Measurements from ENCODE around the gene SHC2. TPM values are rescaled to one million over a fixed set of nuclear protein-coding genes. Genes with fewer than 3 reads are reported as not detected.

SHC2 gene
- total RNA-seq, 1 experiment from 2014 or later = 2.4 TPM

DNA sequence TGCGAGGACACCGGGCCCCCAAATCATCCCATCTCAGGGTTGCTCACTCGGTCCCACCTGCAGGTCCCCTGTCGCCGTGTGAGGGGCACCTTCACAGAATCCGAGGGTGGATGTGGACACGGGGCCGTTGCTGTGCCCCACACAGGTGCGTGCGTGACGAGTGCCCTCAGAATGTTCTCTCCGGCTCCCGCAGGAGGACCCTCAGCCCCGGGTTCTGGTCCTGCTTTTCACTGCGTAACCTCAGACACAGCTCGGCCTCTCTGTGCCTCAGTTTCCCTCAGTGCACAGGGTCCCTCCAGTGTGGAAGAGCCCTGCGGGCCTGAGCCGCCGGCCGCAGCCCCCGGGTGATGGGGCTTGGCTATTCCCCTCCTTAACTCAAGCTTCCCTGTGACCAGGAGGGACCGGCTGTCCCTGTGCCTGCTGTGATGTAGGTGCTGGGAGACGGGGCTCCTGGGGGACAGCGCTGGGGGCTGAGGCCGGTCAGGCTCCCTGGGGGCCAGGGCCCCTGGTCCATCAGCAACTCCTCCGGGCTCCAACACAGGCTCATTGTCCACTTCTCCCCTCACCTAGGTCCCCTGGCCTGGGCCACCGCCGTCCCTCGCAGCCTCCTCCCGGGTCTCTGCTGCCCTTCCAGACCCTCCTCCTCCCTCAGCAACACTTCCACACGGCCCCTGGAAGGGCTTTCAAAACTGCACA is 4.8 kb downstream of the SHC2 start:
- H3K4me1 ChIP-seq = no peaks in the 10 kb centered on the region
- Mint-ChIP-seq H3K27ac (ENCODE audit: unreplicated experiment) (no peak overlapping the region), H3K4me1 (ENCODE audit: low read depth, unreplicated experiment) (no peaks in the 10 kb centered on the region), H3K4me3 (ENCODE audit: unreplicated experiment) (no peak overlapping the region), H3K9me3 (ENCODE audit: unreplicated experiment) (no peaks in the 10 kb centered on the region), H3K36me3 (ENCODE audit: insufficient read depth, unreplicated experiment) (no peaks in the 10 kb centered on the region), H3K27me3 (ENCODE audit: insufficient read depth, unreplicated experiment) (no peaks in the 10 kb centered on the region)
- ChIA-PET POLR2A (no interaction called here), CTCF (no interaction called here)
- intact Hi-C loops (cut with micrococcal nuclease; ENCODE audit: unreplicated experiment) = no loop called here
- H3K4me3 ChIP-seq (ENCODE audit: low read depth, low read length) = no peak overlapping the region
- 0 out of 2 replicates have a peak, but pooled peaks cover 6% of the 10 kb centered on the region for H3K9me3 ChIP-seq
- no peak for TF ChIP-seq CTCF (IDR thresholded peaks at IDR 0.05; ENCODE audit: insufficient read depth in 1 of 2, low read depth in 1 of 2, low read length in 1 of 2, severe bottlenecking in 1 of 2, unreplicated experiment in 1 of 2)
- H3K36me3 ChIP-seq (ENCODE audit: control insufficient read depth, insufficient read depth, low read length) = no peaks in the 10 kb centered on the region
- H3K27me3 ChIP-seq (replicated peaks; ENCODE audit: control insufficient read depth, insufficient read depth, low read length) = no peaks in the 10 kb centered on the region
- BruUV-seq (replicated peaks) = no TSS peak
- no peak for DNase-seq

- intact Hi-C loops (cut with micrococcal nuclease; ENCODE audit: unreplicated experiment) = no loop called here
- POLR2A ChIA-PET = no interaction called here
- DNase-seq = no peak
- Mint-ChIP-seq H3K27ac (ENCODE audit: unreplicated experiment) (no peak overlapping the region), H3K4me3 (ENCODE audit: unreplicated experiment) (no peak overlapping the region), H3K4me1 (ENCODE audit: low read depth, unreplicated experiment) (no peaks in the 10 kb centered on the region), H3K36me3 (ENCODE audit: insufficient read depth, unreplicated experiment) (no peaks in the 10 kb centered on the region), H3K9me3 (ENCODE audit: unreplicated experiment) (no peaks in the 10 kb centered on the region), H3K27me3 (ENCODE audit: insufficient read depth, unreplicated experiment) (no peaks in the 10 kb centered on the region)
- no peaks in the 10 kb centered on the region for H3K4me1 ChIP-seq
- no TSS peak for BruUV-seq (replicated peaks)
- no peak overlapping the region for H3K4me3 ChIP-seq (ENCODE audit: low read depth, low read length)
- no peaks in the 10 kb centered on the region for H3K36me3 ChIP-seq (ENCODE audit: control insufficient read depth, insufficient read depth, low read length)
- TF ChIP-seq CTCF (IDR thresholded peaks at IDR 0.05; ENCODE audit: insufficient read depth in 1 of 2, low read depth in 1 of 2, low read length in 1 of 2, severe bottlenecking in 1 of 2, unreplicated experiment in 1 of 2) = no peak
- CTCF ChIA-PET = no interaction called here
- H3K9me3 ChIP-seq = 0 out of 2 replicates have a peak, but pooled peaks cover 6% of the 10 kb centered on the region
- H3K27me3 ChIP-seq (replicated peaks; ENCODE audit: control insufficient read depth, insufficient read depth, low read length) = no peaks in the 10 kb centered on the region
Observed at GRCh38 chr19:455031-455705, 5.7 kb downstream of the SHC2 start.

DNA sequence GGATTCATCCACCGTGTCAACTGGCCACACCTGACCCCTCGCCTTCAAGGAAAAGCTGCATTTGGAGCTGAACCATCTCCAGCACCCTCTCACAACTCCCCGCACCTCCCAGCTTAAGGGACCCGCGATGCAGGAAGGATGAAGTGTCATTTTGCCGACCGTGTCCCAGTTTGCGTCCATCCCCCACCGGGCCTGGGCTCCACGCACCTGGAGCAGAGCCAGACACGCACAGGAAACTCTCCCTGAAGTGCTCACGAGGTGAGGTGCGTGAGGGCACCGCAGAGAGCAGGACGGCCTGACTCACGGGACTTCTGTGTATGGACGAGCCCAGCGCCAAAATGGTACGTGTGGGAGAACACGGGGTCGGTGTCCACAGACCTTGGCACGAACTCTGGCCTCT is 7.2 kb downstream of the SHC2 start:
- no peak for TF ChIP-seq CTCF (IDR thresholded peaks at IDR 0.05; ENCODE audit: insufficient read depth in 1 of 2, low read depth in 1 of 2, low read length in 1 of 2, severe bottlenecking in 1 of 2, unreplicated experiment in 1 of 2)
- no peak overlapping the region for H3K27ac Mint-ChIP-seq (ENCODE audit: unreplicated experiment)
- Histone ChIP-seq H3K9me3 (0 out of 2 replicates have a peak, but pooled peaks cover 6% of the 10 kb centered on the region), H3K27me3 (replicated peaks; ENCODE audit: control insufficient read depth, insufficient read depth, low read length) (no peaks in the 10 kb centered on the region), H3K4me3 (ENCODE audit: low read depth, low read length) (no peak overlapping the region), H3K36me3 (ENCODE audit: control insufficient read depth, insufficient read depth, low read length) (no peaks in the 10 kb centered on the region), H3K4me1 (no peaks in the 10 kb centered on the region)
- no peak overlapping the region for H3K4me3 Mint-ChIP-seq (ENCODE audit: unreplicated experiment)
- no peaks in the 10 kb centered on the region for H3K9me3 Mint-ChIP-seq (ENCODE audit: unreplicated experiment)
- H3K27me3 Mint-ChIP-seq (ENCODE audit: insufficient read depth, unreplicated experiment) = no peaks in the 10 kb centered on the region
- H3K4me1 Mint-ChIP-seq (ENCODE audit: low read depth, unreplicated experiment) = no peaks in the 10 kb centered on the region
- ChIA-PET POLR2A (no interaction called here), CTCF (no interaction called here)
- intact Hi-C loops (cut with micrococcal nuclease; ENCODE audit: unreplicated experiment) = no loop called here
- BruUV-seq (replicated peaks) = no TSS peak
- no peak for DNase-seq
- no peaks in the 10 kb centered on the region for H3K36me3 Mint-ChIP-seq (ENCODE audit: insufficient read depth, unreplicated experiment)
